Osteocyte (in vitro differentiated cells): ENCODE measurements around the gene C3orf70. TPM values are rescaled to one million over a fixed set of nuclear protein-coding genes. Genes with fewer than 3 reads are reported as not detected.

Experiments
- DNase-seq: peaks from one replicate; pipeline ENCODE4 v3.0.0; 2021; ENCODE audit warnings: mixed read lengths; ENCODE audit not compliant: unreplicated experiment; ENCODE audit errors: extremely low spot score
- H3K27ac Mint-ChIP-seq: one replicate; pipeline ENCODE4 v1.8.0; 2021; ENCODE audit warnings: mild to moderate bottlenecking, mixed read lengths; ENCODE audit not compliant: unreplicated experiment
- H3K27me3 Mint-ChIP-seq: one replicate; pipeline ENCODE4 v1.8.0; 2021; ENCODE audit warnings: mixed read lengths; ENCODE audit not compliant: unreplicated experiment
- H3K36me3 Mint-ChIP-seq: one replicate; pipeline ENCODE4 v1.8.0; 2021; ENCODE audit warnings: mixed read lengths; ENCODE audit not compliant: unreplicated experiment
- H3K4me1 Mint-ChIP-seq: one replicate; pipeline ENCODE4 v1.8.0; 2021; ENCODE audit warnings: mixed read lengths; ENCODE audit not compliant: unreplicated experiment
- H3K4me3 Mint-ChIP-seq: one replicate; pipeline ENCODE4 v1.8.0; 2021; ENCODE audit warnings: mild to moderate bottlenecking, moderate library complexity, mixed read lengths; ENCODE audit not compliant: unreplicated experiment
- H3K9me3 Mint-ChIP-seq: one replicate; pipeline ENCODE4 v1.8.0; 2021; ENCODE audit warnings: mixed read lengths; ENCODE audit not compliant: unreplicated experiment
- total RNA-seq: library from RNA; stranded (reverse); gene quantifications from 2 replicates; pipeline ENCODE4 v1.2.1, GENCODE V29; 2021
- TF ChIP-seq, protein P1 (sequence below): fragments of 200-600 bp; sonication (generic); IDR thresholded peaks from 2 replicates; pipeline ENCODE4 v1.5.0; 2021; ENCODE audit warnings: antibody characterized with exemption, mild to moderate bottlenecking, moderate library complexity

The C3orf70 gene
- total RNA-seq, 1 donor from 2014 or later: 4.8 TPM

DNA sequence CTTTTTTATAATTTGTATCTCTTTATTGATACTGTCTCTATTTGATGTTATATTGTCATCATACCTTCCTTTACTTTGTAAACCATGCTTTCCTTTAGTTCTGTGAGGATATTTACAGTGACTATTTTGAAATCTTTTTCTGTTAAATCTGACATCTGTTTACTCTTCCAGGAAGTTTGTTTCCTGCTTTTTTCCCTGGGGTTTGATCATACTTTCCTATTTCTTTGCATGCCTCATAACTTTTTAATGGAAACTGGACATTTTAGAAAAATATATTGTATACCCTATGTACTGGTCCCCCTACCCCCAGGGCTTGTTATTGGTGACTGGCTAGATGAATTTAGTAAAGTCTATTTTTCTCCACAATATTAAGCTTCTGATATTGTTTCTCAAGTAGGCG lies 115.1 kb downstream of the C3orf70 start:
- Mint-ChIP-seq H3K27ac (no peak overlapping the region), H3K9me3 (peaks cover 17% of the 10 kb centered on the region), H3K4me3 (no peak overlapping the region), H3K36me3 (peaks cover 9% of the 10 kb centered on the region), H3K27me3 (no peaks in the 10 kb centered on the region), H3K4me1 (no peaks in the 10 kb centered on the region)
- TF ChIP-seq, protein P1, sequence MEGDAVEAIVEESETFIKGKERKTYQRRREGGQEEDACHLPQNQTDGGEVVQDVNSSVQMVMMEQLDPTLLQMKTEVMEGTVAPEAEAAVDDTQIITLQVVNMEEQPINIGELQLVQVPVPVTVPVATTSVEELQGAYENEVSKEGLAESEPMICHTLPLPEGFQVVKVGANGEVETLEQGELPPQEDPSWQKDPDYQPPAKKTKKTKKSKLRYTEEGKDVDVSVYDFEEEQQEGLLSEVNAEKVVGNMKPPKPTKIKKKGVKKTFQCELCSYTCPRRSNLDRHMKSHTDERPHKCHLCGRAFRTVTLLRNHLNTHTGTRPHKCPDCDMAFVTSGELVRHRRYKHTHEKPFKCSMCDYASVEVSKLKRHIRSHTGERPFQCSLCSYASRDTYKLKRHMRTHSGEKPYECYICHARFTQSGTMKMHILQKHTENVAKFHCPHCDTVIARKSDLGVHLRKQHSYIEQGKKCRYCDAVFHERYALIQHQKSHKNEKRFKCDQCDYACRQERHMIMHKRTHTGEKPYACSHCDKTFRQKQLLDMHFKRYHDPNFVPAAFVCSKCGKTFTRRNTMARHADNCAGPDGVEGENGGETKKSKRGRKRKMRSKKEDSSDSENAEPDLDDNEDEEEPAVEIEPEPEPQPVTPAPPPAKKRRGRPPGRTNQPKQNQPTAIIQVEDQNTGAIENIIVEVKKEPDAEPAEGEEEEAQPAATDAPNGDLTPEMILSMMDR: no peak
- DNase-seq: no peak

DNA sequence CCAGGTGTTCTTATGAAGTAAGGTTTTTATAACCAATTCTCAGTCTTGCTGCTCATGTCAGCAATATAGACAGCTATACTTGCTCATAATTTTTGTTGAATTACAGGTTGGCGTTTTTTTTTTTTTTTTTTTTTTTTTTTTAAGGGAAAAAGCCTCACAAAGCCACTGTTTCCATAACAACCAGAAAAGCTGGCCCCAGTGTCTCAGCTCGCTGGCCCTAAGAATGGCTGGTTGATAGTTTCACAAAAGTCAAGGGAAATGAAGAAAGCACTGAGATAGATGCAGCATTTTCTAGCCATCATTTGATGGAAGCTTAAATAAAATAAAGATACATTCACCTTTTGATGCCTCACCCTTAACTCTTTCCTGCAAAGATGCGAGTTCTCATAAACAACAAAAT lies 121.9 kb downstream of the C3orf70 start:
- Mint-ChIP-seq H3K4me3 (no peak overlapping the region), H3K9me3 (peaks cover 5% of the 10 kb centered on the region), H3K36me3 (peaks cover 19% of the 10 kb centered on the region), H3K27ac (no peak overlapping the region), H3K4me1 (no peaks in the 10 kb centered on the region), H3K27me3 (no peaks in the 10 kb centered on the region)
- TF ChIP-seq, protein P1: no peak
- no peak for DNase-seq

DNA sequence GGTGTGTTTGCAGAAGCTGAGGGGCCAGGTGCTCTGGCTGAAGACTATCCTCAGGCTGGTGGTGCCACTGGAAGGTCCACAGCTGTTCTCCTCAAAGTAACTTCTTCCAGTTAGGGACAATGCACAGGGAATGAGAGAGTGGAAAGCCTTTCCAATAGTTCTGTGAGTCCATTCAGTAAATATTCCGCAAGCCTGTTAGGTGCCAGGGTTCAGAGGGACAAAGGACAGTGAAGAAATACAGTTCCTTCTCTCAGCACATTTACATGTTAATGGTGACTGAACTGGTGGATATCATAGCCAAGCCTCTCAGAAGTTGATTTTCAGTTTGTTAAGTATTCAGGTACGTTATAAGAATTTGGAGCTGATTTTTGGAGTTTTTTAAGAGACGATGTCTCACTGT lies 122.5 kb downstream of the C3orf70 start:
- Mint-ChIP-seq H3K4me1 (no peaks in the 10 kb centered on the region), H3K27ac (no peak overlapping the region), H3K27me3 (no peaks in the 10 kb centered on the region), H3K4me3 (no peak overlapping the region), H3K36me3 (peaks cover 22% of the 10 kb centered on the region), H3K9me3 (no peaks in the 10 kb centered on the region)
- TF ChIP-seq, protein P1: no peak
- no peak for DNase-seq

DNA sequence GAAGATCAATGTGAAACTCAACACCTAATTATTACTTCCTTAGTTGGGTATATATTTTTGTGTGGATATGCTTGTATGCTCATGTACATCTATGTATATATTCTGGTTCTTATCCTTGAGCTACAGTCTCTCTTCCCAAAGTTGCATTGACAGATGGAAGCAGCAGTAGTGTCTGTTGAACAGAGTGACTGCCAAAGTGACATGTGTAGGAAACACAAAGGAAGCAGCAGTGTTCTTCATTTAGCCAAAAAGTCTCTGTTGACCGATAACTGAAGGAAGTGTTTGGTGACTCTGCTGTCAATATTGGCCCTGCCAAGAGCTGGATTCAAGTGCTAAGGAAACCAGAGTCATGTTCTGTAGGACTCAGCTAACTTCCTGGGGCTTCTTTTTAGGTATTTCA lies 123.8 kb downstream of the C3orf70 start:
- peaks cover 27% of the 10 kb centered on the region for H3K36me3 Mint-ChIP-seq

GRCh38 chr3:185028121-185028520 lies 124.7 kb downstream of the C3orf70 start:
- Mint-ChIP-seq H3K4me3 (no peak overlapping the region), H3K36me3 (peaks cover 27% of the 10 kb centered on the region), H3K4me1 (no peaks in the 10 kb centered on the region), H3K27me3 (no peaks in the 10 kb centered on the region), H3K9me3 (no peaks in the 10 kb centered on the region), H3K27ac (no peak overlapping the region)
- no peak for DNase-seq
- TF ChIP-seq, protein P1: no peak

More for the DNA sequence above, 123.8 kb downstream of the C3orf70 start:
- DNase-seq: no peak
- no peak overlapping the region for H3K27ac Mint-ChIP-seq
- H3K4me1 Mint-ChIP-seq: no peaks in the 10 kb centered on the region
- no peaks in the 10 kb centered on the region for H3K9me3 Mint-ChIP-seq
- no peak overlapping the region for H3K4me3 Mint-ChIP-seq
- TF ChIP-seq, protein P1: no peak
- H3K27me3 Mint-ChIP-seq: no peaks in the 10 kb centered on the region

Other genes with a start within 250 kb of the C3orf70 start
- 0.57 and 1.2 TPM in 2 replicates for gene EHHADH, start 101.0 kb upstream of the C3orf70 start, total RNA-seq
- gene MAP3K13, start 210.1 kb upstream of the C3orf70 start, total RNA-seq: 24.2 and 26.9 TPM in 2 replicates